SK-N-SH treated with all-trans-retinoic acid at 6 μM for 48 hours (cell line): ENCODE data around the gene PTBP1.

Experiments
- ATAC-seq: fragments of 200-7000 bp; cut with Tn5 transposase; 3 replicates; pipeline ENCODE4 v1.9.1; 2020; ENCODE audit warnings: mild to moderate bottlenecking, moderate library complexity
- ARNTL ChIP-seq: fragments of 450-650 bp; formaldehyde crosslinking; IDR thresholded peaks from 2 replicates; pipeline ENCODE4 v1.5.0; 2020; ENCODE audit warnings: low read depth, mild to moderate bottlenecking, moderate library complexity, borderline replicate concordance
- BACH2 ChIP-seq: fragments of 250-450 bp; sonication (Bioruptor Pico); IDR thresholded peaks from 2 replicates; pipeline ENCODE4 v1.9.0; 2021; ENCODE audit warnings: mild to moderate bottlenecking, borderline replicate concordance
- CSDC2 ChIP-seq: fragments of 250-450 bp; sonication (Bioruptor Pico); IDR thresholded peaks from 2 replicates; pipeline ENCODE4 v1.5.0; 2020; ENCODE audit warnings: mild to moderate bottlenecking, moderate library complexity
- ESRRG ChIP-seq: fragments of 250-450 bp; sonication (Bioruptor Pico); IDR thresholded peaks from 2 replicates; pipeline ENCODE4 v1.6.1; 2021; ENCODE audit warnings: mild to moderate bottlenecking
- GLIS3 ChIP-seq: fragments of 250-450 bp; sonication (Bioruptor Pico); IDR thresholded peaks from 2 replicates; pipeline ENCODE4 v1.5.0; 2020; ENCODE audit warnings: mild to moderate bottlenecking, moderate library complexity
- ISL1 ChIP-seq: fragments of 250-450 bp; sonication (Bioruptor Pico); IDR thresholded peaks from 2 replicates; pipeline ENCODE4 v2.1.2; 2022; ENCODE audit warnings: mild to moderate bottlenecking, moderate library complexity
- PPARA ChIP-seq: fragments of 250-450 bp; sonication (Bioruptor Pico); IDR thresholded peaks from 2 replicates; pipeline ENCODE4 v1.5.0; 2020; ENCODE audit warnings: mild to moderate bottlenecking, borderline replicate concordance
- SNAI2 ChIP-seq: fragments of 250-450 bp; sonication (Bioruptor Pico); IDR thresholded peaks from 2 replicates; pipeline ENCODE4 v1.5.0; 2020; ENCODE audit warnings: mild to moderate bottlenecking, moderate library complexity
- TCF4 ChIP-seq: fragments of 250-450 bp; sonication (Bioruptor Pico); IDR thresholded peaks from 2 replicates; pipeline ENCODE4 v1.8.0; 2021; ENCODE audit warnings: mild to moderate bottlenecking, moderate library complexity, borderline replicate concordance
- ZC3H10 ChIP-seq: fragments of 250-450 bp; sonication (Bioruptor Pico); IDR thresholded peaks from 2 replicates; pipeline ENCODE4 v1.5.1; 2021; ENCODE audit warnings: mild to moderate bottlenecking, moderate library complexity
- ZFP3 ChIP-seq: fragments of 250-450 bp; sonication (Bioruptor Pico); IDR thresholded peaks from 2 replicates; pipeline ENCODE4 v1.5.0; 2020; ENCODE audit warnings: mild to moderate bottlenecking, moderate library complexity
- ZFP30 ChIP-seq: fragments of 450-650 bp; formaldehyde crosslinking; IDR thresholded peaks from 2 replicates; pipeline ENCODE4 v1.5.0; 2022; ENCODE audit warnings: mild to moderate bottlenecking, moderate library complexity
- ZNF565 ChIP-seq: fragments of 450-650 bp; formaldehyde crosslinking; conservative IDR thresholded peaks from 2 replicates; pipeline ENCODE4 v1.5.0; 2020; ENCODE audit warnings: low read depth, mild to moderate bottlenecking, moderate library complexity
- ZNF8 ChIP-seq: fragments of 450-650 bp; formaldehyde crosslinking; IDR thresholded peaks from 2 replicates; pipeline ENCODE4 v1.5.0; 2020; ENCODE audit warnings: mild to moderate bottlenecking, moderate library complexity
- TF ChIP-seq, protein P1 (sequence below): fragments of 250-450 bp; sonication (Bioruptor Pico); IDR thresholded peaks from 2 replicates; pipeline ENCODE4 v1.8.0; 2021; ENCODE audit warnings: low read depth, mild to moderate bottlenecking, moderate library complexity, borderline replicate concordance
- TF ChIP-seq, protein P2 (sequence below): fragments of 250-450 bp; sonication (Bioruptor Pico); IDR thresholded peaks from 2 replicates; pipeline ENCODE4 v1.5.1; 2021; ENCODE audit warnings: mild to moderate bottlenecking, moderate library complexity
- TF ChIP-seq, protein P3 (sequence below): fragments of 250-450 bp; sonication (Bioruptor Pico); IDR thresholded peaks from 2 replicates; pipeline ENCODE4 v1.5.0; 2020; ENCODE audit warnings: mild to moderate bottlenecking, moderate library complexity
- TF ChIP-seq, protein P4 (sequence below): fragments of 250-450 bp; sonication (Bioruptor Pico); IDR thresholded peaks from 2 replicates; pipeline ENCODE4 v1.5.1; 2020; ENCODE audit warnings: low read depth, mild to moderate bottlenecking, moderate library complexity
- TF ChIP-seq, protein P5 (sequence below): fragments of 250-450 bp; sonication (Bioruptor Pico); IDR thresholded peaks from 2 replicates; pipeline ENCODE4 v1.8.0; 2020; ENCODE audit warnings: mild to moderate bottlenecking, moderate library complexity, borderline replicate concordance

The PTBP1 gene

DNA sequence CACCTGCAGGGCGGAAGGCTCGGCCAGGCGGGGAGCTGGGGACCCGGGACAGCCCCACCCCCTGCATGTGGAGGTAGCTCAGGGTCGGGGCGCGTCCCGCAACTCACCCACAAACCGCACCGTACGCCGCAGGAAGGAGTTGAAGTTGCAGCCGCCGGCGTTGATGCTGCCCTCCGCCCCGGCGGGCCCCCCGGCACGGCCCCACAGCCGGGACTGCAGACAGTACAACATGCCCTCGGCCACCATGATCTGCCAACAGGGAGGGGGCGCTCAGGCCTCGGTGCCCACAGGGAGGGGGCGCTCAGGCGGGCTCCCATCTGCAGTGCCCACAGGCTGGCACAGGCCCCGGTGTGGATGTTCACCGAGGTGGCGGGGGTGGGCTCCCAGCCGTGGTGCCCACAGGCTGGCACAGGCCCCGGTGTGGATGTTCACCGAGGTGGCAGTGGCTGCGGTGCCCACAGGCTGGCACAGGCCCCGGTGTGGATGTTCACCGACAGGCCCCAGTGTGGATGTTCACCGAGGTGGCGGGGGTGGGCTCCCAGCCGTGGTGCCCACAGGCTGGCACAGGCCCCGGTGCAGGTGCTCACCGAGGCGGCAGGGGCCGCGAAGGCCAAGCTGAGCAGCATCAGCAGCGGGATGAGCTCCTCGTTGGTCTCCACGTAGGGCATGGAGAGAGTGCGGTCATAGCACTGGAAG lies 18.0 kb downstream of the PTBP1 start (continued):
- TF ChIP-seq, protein P1, sequence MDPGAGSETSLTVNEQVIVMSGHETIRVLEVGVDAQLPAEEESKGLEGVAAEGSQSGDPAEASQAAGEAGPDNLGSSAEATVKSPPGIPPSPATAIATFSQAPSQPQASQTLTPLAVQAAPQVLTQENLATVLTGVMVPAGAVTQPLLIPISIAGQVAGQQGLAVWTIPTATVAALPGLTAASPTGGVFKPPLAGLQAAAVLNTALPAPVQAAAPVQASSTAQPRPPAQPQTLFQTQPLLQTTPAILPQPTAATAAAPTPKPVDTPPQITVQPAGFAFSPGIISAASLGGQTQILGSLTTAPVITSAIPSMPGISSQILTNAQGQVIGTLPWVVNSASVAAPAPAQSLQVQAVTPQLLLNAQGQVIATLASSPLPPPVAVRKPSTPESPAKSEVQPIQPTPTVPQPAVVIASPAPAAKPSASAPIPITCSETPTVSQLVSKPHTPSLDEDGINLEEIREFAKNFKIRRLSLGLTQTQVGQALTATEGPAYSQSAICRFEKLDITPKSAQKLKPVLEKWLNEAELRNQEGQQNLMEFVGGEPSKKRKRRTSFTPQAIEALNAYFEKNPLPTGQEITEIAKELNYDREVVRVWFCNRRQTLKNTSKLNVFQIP (CRISPR knock-in tag) = no peak
- TF ChIP-seq PPARA (CRISPR knock-in tag) (no peak), ESRRG (no peak), SNAI2 (CRISPR knock-in tag) (no peak), BACH2 (no peak), ISL1 (CRISPR knock-in tag) (no peak), GLIS3 (CRISPR knock-in tag) (no peak)
- TF ChIP-seq, protein P2, sequence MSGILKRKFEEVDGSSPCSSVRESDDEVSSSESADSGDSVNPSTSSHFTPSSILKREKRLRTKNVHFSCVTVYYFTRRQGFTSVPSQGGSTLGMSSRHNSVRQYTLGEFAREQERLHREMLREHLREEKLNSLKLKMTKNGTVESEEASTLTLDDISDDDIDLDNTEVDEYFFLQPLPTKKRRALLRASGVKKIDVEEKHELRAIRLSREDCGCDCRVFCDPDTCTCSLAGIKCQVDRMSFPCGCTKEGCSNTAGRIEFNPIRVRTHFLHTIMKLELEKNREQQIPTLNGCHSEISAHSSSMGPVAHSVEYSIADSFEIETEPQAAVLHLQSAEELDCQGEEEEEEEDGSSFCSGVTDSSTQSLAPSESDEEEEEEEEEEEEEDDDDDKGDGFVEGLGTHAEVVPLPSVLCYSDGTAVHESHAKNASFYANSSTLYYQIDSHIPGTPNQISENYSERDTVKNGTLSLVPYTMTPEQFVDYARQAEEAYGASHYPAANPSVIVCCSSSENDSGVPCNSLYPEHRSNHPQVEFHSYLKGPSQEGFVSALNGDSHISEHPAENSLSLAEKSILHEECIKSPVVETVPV (CRISPR knock-in tag) = no peak

DNA sequence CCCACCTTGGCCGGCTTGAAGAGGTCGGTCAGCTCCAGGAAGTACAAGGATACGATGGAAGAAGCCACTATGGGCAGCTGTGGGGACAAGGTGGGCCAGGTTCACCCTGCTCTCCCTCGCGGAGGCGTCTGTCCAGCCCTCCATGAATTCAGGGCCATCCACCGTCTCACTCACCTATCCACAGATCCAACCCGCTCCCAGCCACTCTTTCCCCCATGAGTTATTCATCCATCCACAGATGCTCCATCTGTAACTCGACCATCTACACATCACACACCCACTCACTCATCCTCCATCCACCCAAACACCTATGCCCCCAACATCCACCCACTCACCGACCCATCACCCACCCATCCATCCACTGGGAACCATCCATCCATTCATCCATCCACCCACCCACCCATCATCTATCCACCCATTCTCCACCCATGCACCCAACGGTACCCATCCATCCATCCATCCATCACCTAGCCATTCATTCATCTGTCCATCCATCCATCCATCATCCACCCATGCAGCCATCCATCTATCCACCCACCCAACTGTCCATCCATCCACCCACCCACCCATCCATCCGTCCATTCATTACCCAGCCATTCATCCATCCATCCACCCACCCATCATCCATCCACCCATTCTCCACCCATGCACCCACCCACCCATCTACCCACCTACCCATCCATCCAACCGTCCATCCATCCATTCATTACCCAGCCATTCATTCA lies 18.7 kb downstream of the PTBP1 start:
- no peak for TF ChIP-seq CSDC2 (CRISPR knock-in tag)
- no peak for TF ChIP-seq ZNF8 (CRISPR knock-in tag)
- no peak for TF ChIP-seq SNAI2 (CRISPR knock-in tag)
- no peak for TF ChIP-seq ZFP3
- no peak for TF ChIP-seq GLIS3 (CRISPR knock-in tag)
- TF ChIP-seq, protein P3, sequence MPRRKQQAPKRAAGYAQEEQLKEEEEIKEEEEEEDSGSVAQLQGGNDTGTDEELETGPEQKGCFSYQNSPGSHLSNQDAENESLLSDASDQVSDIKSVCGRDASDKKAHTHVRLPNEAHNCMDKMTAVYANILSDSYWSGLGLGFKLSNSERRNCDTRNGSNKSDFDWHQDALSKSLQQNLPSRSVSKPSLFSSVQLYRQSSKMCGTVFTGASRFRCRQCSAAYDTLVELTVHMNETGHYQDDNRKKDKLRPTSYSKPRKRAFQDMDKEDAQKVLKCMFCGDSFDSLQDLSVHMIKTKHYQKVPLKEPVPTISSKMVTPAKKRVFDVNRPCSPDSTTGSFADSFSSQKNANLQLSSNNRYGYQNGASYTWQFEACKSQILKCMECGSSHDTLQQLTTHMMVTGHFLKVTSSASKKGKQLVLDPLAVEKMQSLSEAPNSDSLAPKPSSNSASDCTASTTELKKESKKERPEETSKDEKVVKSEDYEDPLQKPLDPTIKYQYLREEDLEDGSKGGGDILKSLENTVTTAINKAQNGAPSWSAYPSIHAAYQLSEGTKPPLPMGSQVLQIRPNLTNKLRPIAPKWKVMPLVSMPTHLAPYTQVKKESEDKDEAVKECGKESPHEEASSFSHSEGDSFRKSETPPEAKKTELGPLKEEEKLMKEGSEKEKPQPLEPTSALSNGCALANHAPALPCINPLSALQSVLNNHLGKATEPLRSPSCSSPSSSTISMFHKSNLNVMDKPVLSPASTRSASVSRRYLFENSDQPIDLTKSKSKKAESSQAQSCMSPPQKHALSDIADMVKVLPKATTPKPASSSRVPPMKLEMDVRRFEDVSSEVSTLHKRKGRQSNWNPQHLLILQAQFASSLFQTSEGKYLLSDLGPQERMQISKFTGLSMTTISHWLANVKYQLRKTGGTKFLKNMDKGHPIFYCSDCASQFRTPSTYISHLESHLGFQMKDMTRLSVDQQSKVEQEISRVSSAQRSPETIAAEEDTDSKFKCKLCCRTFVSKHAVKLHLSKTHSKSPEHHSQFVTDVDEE = no peak
- TF ChIP-seq, protein P4, sequence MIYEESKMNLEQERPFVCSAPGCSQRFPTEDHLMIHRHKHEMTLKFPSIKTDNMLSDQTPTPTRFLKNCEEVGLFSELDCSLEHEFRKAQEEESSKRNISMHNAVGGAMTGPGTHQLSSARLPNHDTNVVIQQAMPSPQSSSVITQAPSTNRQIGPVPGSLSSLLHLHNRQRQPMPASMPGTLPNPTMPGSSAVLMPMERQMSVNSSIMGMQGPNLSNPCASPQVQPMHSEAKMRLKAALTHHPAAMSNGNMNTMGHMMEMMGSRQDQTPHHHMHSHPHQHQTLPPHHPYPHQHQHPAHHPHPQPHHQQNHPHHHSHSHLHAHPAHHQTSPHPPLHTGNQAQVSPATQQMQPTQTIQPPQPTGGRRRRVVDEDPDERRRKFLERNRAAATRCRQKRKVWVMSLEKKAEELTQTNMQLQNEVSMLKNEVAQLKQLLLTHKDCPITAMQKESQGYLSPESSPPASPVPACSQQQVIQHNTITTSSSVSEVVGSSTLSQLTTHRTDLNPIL (CRISPR knock-in tag) = no peak
- no peak for TF ChIP-seq PPARA (CRISPR knock-in tag)
- TF ChIP-seq ZFP30 (CRISPR knock-in tag) = no peak
- TF ChIP-seq ZC3H10 (CRISPR knock-in tag) = no peak
- no peak for TF ChIP-seq ARNTL (CRISPR knock-in tag)
- no peak for TF ChIP-seq TCF4 (CRISPR knock-in tag)
- TF ChIP-seq, protein P5, sequence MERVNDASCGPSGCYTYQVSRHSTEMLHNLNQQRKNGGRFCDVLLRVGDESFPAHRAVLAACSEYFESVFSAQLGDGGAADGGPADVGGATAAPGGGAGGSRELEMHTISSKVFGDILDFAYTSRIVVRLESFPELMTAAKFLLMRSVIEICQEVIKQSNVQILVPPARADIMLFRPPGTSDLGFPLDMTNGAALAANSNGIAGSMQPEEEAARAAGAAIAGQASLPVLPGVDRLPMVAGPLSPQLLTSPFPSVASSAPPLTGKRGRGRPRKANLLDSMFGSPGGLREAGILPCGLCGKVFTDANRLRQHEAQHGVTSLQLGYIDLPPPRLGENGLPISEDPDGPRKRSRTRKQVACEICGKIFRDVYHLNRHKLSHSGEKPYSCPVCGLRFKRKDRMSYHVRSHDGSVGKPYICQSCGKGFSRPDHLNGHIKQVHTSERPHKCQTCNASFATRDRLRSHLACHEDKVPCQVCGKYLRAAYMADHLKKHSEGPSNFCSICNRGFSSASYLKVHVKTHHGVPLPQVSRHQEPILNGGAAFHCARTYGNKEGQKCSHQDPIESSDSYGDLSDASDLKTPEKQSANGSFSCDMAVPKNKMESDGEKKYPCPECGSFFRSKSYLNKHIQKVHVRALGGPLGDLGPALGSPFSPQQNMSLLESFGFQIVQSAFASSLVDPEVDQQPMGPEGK = no peak
- no peak for TF ChIP-seq ZNF565
- TF ChIP-seq, protein P2 (CRISPR knock-in tag) = no peak
- no peak for TF ChIP-seq ESRRG
- TF ChIP-seq BACH2 = no peak
- no peak for TF ChIP-seq ISL1 (CRISPR knock-in tag)
- TF ChIP-seq, all 23 proteins: peak for 0
- ATAC-seq = no peak
